HEK293T (cell line): ENCODE data around the gene CASP8AP2.

Experiments used
- ELF4 ChIP-seq: fragments of 450-650 bp; IDR thresholded peaks from 2 replicates; pipeline ENCODE4 v1.6.1; 2017; ENCODE audit warnings: antibody characterized with exemption
- PKNOX1 ChIP-seq: fragments of 450-650 bp; IDR thresholded peaks from 2 replicates; pipeline ENCODE4 v1.6.1; 2016

- TF ChIP-seq ELF4, result no peak
- no peak for TF ChIP-seq PKNOX1
Observed at GRCh38 chr6:89807581-89807980, 22.1 kb upstream of the CASP8AP2 start.
